ENCODE measurements around the gene KRTAP9-6. TPM values are rescaled to one million over a fixed set of nuclear protein-coding genes. Genes with fewer than 3 reads are reported as not detected.
"Not testable (repeated sequence)": the region's sequence is repeated elsewhere in the genome, so short reads cannot be mapped to it uniquely, and the experiment has no call there.

KRTAP9-6 gene, protein sequence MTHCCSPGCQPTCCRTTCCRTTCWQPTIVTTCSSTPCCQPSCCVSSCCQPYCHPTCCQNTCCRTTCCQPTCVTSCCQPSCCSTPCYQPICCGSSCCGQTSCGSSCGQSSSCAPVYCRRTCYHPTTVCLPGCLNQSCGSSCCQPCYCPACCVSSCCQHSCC
- not detected in 2 replicates for total RNA-seq

- no peak for DNase-seq (ENCODE audit: low read depth)
Measured at GRCh38 chr17:41265078-41265477, at the start of gene KRTAP9-6. Gene KRTAP9-6 (plus strand): TSS chr17:41265378. CDS start chr17:41265378, 0 bp downstream.

DNA sequence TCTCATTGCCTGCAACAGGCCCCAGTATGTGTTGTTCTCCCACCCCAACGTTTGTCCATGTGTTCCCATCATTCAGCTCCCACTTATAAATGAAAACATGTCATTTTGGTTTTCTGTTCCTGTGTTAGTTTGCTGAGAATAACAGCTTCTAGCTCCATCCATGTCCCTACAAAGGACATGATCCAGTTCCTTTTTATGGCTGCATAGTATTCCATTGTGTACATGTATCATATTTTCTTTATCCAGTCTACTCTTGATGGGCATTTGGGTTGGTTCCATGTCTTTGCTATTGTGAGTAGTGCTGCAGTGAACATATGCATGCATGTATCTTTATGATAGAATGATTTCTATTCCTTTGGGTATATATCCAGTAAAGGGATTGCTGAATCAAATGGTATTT is 49.5 kb upstream of the KRTAP9-6 start:
- no peak for DNase-seq (ENCODE audit: low read depth)

- DNase-seq (ENCODE audit: low read depth) = peak; percentile 1
Measured at GRCh38 chr17:41223821-41224220, 41.4 kb upstream of the KRTAP9-6 start.

GRCh38 chr17:41226051-41226450 is 39.1 kb upstream of the KRTAP9-6 start:
- no peak for DNase-seq (ENCODE audit: low read depth)

DNA sequence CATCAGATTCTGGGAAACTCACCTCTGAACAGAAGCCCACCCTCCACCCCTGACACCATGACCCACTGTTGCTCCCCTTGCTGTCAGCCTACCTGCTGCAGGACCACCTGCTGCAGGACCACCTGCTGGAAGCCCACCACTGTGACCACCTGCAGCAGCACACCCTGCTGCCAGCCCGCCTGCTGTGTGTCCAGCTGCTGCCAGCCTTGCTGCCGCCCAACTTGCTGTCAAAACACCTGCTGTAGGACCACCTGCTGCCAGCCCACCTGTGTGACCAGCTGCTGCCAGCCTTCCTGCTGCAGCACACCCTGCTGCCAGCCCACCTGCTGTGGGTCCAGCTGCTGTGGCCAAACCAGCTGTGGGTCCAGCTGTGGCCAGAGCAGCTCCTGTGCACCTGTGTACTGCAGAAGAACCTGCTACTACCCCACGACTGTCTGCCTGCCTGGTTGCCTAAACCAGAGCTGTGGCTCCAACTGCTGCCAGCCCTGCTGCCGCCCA is 38.5 kb upstream of the KRTAP9-6 start, which contains the start of gene KRTAP9-2:
Gene KRTAP9-2, plus strand, starts transcription at position 51 of the 498 bp plus-strand sequence. Its CDS starts 7 bp downstream, at position 58.
- not testable (repeated sequence) for DNase-seq (ENCODE audit: low read depth)

DNA sequence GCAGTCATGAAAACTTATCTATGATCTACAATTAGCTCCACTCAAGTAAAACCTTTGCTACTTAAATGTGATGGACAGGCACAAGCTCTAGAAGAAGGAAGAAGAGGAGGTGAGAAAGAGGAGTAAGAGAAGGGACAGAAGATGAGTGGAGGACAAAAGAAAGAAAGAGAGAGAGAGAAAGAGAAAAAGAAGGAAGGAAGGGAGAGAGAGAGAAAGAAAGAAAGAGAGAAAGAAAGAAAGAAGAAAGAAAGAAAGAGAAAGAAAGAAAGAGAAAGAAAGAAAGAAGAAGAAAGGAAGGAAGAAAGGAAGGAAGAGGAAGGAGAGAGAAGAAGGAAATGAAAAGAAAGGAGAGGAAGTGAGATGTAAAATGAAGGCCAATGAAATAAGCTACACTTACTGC is 35.1 kb upstream of the KRTAP9-6 start:
- no peak for DNase-seq (ENCODE audit: low read depth)

- no peak for DNase-seq (ENCODE audit: low read depth)
Measured at GRCh38 chr17:41231731-41232130, 33.4 kb upstream of the KRTAP9-6 start.

- DNase-seq (ENCODE audit: low read depth) = not testable (repeated sequence)
Measured at GRCh38 chr17:41232399-41233105, 32.6 kb upstream of the KRTAP9-6 start, which contains the start of gene KRTAP9-3. Gene KRTAP9-3 (plus strand): TSS chr17:41232449. CDS start chr17:41232502, 53 bp downstream.

GRCh38 chr17:41237116-41237515 is 28.1 kb upstream of the KRTAP9-6 start:
- not testable (repeated sequence) for DNase-seq (ENCODE audit: low read depth)

- not testable (repeated sequence) for DNase-seq (ENCODE audit: low read depth)
Measured at GRCh38 chr17:41237949-41238437, 27.2 kb upstream of the KRTAP9-6 start, which contains the start of gene KRTAP9-8. Gene KRTAP9-8 (plus strand): TSS chr17:41237999. CDS start chr17:41238052, 53 bp downstream.

DNA sequence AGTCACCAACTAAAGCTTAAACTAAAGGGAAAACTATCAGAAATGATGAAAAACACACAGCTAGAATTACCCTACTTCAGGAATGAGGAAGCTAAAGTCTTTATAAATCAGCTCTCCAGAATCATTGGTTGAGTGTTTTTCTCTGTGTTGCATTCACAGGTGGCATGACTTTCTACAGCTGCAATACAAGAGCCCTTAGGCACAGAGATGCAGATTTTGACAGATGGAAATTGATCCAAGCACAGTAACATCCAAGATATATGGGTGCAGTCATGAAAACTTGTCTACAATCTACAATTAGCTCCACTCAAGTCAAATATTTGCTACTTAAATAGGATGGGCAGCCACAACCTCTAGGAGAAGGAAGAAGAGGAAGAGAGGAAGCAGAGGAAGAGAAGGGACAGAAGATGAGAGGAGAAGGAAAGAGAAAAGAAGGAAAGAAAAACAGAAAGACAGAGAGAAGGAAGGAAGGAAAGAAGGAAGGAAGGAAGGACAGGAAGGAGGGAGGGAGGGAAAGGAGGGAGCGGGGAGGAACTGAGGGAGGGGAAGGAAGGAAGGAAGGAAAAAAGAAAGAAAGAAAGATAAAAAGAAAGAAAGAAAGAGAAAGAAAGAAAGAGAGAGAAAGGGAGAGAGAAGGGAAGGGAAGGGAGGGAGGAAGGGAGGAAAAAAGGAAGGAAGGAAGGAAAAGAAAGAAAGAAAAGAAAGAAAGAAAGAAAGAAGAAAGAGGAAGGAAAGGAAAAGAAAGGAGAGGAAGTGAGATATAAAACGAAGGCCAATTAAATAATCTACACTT is 18.0 kb upstream of the KRTAP9-6 start:
- not testable (repeated sequence) for DNase-seq (ENCODE audit: low read depth)

DNA sequence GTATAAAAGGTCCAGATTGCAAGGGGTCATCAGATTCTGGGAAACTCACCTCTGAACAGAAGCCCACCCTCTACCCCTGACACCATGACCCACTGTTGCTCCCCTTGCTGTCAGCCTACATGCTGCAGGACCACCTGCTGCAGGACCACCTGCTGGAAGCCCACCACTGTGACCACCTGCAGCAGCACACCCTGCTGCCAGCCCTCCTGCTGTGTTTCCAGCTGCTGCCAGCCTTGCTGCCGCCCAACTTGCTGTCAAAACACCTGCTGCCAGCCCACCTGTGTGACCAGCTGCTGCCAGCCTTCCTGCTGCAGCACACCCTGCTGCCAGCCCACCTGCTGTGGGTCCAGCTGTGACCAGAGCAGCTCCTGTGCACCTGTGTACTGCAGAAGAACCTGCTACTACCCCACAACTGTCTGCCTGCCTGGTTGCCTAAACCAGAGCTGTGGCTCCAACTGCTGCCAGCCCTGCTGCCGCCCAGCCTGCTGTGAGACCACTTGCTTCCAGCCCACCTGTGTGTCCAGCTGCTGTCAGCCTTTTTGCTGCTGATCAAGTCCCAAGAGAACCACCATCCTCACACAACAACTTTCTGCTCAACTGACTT is 15.4 kb upstream of the KRTAP9-6 start, which contains the start of gene KRTAP9-4:
Gene KRTAP9-4, plus strand, starts transcription at position 51 of the 604 bp plus-strand sequence. Its CDS starts 34 bp downstream, at position 85.
- DNase-seq (ENCODE audit: low read depth) = not testable (repeated sequence)

GRCh38 chr17:41251261-41251660 is 13.9 kb upstream of the KRTAP9-6 start:
- no peak for DNase-seq (ENCODE audit: low read depth)

DNA sequence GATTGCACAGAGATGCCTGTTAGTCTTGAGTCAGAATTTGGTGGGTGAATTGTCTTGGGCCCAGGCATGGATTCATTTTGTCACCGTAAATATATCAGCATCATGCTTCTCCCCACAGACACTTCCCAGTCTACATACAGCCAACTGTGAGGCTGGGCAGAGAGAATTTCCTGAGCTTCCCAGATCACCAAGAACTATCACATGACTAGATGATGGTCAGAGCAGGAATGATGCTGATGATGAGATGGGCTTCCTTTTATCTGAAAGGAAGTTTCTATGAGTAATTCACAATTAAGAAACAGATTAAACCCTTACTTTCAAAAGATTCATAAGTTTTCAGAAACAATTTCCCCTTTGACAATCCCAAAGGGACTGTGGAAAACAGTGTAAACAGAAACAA is 10.3 kb upstream of the KRTAP9-6 start:
- DNase-seq (ENCODE audit: low read depth) = no peak

- not testable (repeated sequence) for DNase-seq (ENCODE audit: low read depth)
Measured at GRCh38 chr17:41255381-41256290, 9.5 kb upstream of the KRTAP9-6 start, which contains the start of gene KRTAP9-9. Gene KRTAP9-9 (plus strand): TSS chr17:41255384.

- DNase-seq (ENCODE audit: low read depth) = no peak
Measured at GRCh38 chr17:41256291-41256685, 8.9 kb upstream of the KRTAP9-6 start.

DNA sequence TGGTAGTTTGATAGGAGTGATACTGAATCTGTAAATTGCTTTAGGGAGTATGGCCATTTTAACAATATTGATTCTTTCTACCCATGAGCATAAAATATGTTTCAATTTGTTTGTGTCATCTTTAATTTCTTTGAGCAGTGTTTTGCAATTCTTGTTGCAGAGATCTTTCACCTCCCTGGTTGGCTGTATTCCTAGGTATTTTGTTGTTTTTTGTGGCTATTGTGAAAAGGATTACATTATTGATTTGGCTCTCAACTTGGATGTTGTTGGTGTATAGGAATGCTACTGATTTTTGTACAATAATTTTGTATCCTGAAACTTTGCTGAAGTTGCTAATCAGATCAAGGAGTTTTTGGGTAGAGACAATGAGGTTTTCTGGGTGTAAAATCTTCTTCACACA is 6.8 kb upstream of the KRTAP9-6 start:
- no peak for DNase-seq (ENCODE audit: low read depth)

DNA sequence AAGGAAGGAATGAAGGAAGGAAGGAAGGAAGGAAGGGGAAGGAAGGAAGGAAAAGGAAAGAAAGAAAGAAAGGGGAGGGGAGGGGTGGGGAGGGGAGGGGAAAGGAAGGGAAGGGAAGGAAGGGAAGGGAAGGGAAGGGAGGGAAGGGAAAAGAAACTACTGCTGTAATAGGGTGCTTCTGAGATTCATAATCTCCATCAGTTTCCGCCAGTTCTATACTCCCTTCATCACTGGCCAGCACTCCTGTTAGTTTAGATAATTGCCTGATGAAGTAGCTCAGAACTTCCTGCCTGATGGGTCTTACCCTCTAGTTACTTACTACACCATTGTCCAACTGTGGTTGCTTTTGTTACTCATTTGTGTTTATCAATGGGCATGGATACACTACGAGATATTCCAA is 2.0 kb upstream of the KRTAP9-6 start:
- no peak for DNase-seq (ENCODE audit: low read depth)

- no peak for DNase-seq (ENCODE audit: low read depth)
Measured at GRCh38 chr17:41264599-41264998, 579 bp upstream of the KRTAP9-6 start.

DNA sequence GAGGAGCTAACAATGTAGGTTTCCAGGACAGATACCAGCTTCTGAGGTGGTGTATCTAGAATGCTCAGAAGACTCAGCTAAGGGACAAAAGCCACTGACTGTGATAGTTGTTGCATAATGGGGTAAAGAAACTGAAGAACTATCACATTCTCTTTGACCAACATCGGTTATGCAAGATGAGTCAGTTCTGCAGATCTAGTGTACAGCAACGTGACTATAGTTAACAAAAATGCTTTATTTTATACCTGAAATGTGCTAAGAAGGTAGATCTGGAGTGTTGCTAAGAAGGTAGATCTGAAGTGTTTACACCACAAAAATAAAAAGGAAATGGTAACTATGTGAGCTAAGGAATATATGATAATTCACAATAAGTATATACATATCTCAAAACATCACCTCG is 2.5 kb downstream of the KRTAP9-6 start:
- DNase-seq (ENCODE audit: low read depth) = no peak
